Measurements from ENCODE around the gene RANBP2.

Gene RANBP2

GRCh38 chr2:108786008-108786353 lies 66.7 kb downstream of the RANBP2 start:
- DNase-seq = no peak

- DNase-seq = peak; percentile 87
These were observed 67.3 kb downstream of the RANBP2 start, which contains the start of gene CCDC138 for GRCh38 chr2:108786354-108787215. TSS of gene CCDC138 (plus strand) at chr2:108786771. CDS start at chr2:108786823, 52 bp downstream.

GRCh38 chr2:108787216-108787541 lies 67.9 kb downstream of the RANBP2 start:
- no peak for DNase-seq

- no peak for DNase-seq
These were observed 83.9 kb downstream of the RANBP2 start for GRCh38 chr2:108803045-108803736.

- DNase-seq = no peak
These were observed 85.8 kb downstream of the RANBP2 start for GRCh38 chr2:108805032-108805431.

GRCh38 chr2:108805782-108806181 lies 86.5 kb downstream of the RANBP2 start:
- DNase-seq = no peak

GRCh38 chr2:108806371-108807113 lies 87.3 kb downstream of the RANBP2 start:
- DNase-seq = no peak

GRCh38 chr2:108809936-108810335 lies 90.7 kb downstream of the RANBP2 start:
- DNase-seq = no peak

GRCh38 chr2:108810993-108811957 lies 92.0 kb downstream of the RANBP2 start:
- DNase-seq = no peak

- DNase-seq = no peak
These were observed 94.5 kb downstream of the RANBP2 start for GRCh38 chr2:108813732-108814131.

GRCh38 chr2:108820482-108820881 lies 101.2 kb downstream of the RANBP2 start:
- DNase-seq = no peak

GRCh38 chr2:108823286-108823685 lies 104.0 kb downstream of the RANBP2 start:
- DNase-seq = no peak

- no peak for DNase-seq
These were observed 105.2 kb downstream of the RANBP2 start for GRCh38 chr2:108824316-108825070.

- no peak for DNase-seq
These were observed 106.0 kb downstream of the RANBP2 start for GRCh38 chr2:108825254-108825653.

- DNase-seq = no peak
These were observed 106.5 kb downstream of the RANBP2 start for GRCh38 chr2:108825736-108826135.

- no peak for DNase-seq
These were observed 110.5 kb downstream of the RANBP2 start for GRCh38 chr2:108829578-108830310.

- DNase-seq = no peak
These were observed 113.9 kb downstream of the RANBP2 start for GRCh38 chr2:108833219-108833618.

- no peak for DNase-seq
These were observed 115.3 kb downstream of the RANBP2 start for GRCh38 chr2:108834620-108835019.

- no peak for DNase-seq
These were observed 115.8 kb downstream of the RANBP2 start for GRCh38 chr2:108835040-108835439.
